Activated CD4-positive, alpha-beta T cell treated with anti-CD3 and anti-CD28 coated beads, Interleukin-2, Interleukin-6, amounts not matched to agents 100 ng/mL and 50 ng/mL, durations not matched to agents 16 hours and 8 hours (primary cell): ENCODE measurements around the gene FUT4.
"Not testable (repeated sequence)": the region's sequence is repeated elsewhere in the genome, so short reads cannot be mapped to it uniquely, and the experiment has no call there.

Experiments
- DNase-seq: peaks from one replicate; pipeline ENCODE4 v3.0.0-alpha.2; 2020

The FUT4 gene

DNA sequence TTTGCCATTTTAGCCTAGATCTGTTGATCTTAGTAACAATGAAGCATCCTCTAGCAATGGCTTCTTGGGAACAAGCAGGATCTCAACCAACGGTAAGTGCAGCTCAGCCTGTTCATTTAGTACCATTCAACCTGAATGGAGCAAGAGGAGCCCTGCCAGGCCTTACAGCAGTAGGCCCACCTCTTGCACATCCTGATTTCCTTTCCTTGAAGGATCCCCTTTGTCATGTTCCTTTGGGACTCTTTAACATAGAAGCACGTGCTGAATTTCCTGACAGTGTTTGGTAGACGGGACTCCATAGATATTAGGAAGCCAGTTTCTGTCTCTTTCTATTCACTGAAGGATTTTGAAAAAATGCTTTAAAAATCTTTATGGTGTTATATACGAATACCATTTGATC lies 25.0 kb downstream of the FUT4 start:
- no peak for DNase-seq

DNA sequence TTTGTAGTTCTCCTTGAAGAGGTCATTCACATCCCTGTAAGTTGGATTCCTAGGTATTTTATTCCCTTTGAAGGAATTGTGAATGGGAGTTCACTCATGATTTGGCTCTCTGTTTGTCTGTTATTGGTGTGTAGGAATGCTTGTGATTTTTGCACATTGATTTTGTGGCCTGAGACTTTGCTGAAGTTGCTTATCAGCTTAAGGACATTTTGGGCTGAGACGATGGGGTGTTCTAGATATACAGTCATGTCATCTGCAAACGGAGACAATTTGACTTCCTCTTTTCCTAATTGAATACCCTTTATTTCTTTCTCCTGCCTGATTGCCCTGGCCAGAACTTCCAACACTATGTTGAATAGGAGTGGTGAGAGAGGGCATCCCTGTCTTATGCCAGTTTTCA lies 29.3 kb downstream of the FUT4 start:
- not testable (repeated sequence) for DNase-seq

DNA sequence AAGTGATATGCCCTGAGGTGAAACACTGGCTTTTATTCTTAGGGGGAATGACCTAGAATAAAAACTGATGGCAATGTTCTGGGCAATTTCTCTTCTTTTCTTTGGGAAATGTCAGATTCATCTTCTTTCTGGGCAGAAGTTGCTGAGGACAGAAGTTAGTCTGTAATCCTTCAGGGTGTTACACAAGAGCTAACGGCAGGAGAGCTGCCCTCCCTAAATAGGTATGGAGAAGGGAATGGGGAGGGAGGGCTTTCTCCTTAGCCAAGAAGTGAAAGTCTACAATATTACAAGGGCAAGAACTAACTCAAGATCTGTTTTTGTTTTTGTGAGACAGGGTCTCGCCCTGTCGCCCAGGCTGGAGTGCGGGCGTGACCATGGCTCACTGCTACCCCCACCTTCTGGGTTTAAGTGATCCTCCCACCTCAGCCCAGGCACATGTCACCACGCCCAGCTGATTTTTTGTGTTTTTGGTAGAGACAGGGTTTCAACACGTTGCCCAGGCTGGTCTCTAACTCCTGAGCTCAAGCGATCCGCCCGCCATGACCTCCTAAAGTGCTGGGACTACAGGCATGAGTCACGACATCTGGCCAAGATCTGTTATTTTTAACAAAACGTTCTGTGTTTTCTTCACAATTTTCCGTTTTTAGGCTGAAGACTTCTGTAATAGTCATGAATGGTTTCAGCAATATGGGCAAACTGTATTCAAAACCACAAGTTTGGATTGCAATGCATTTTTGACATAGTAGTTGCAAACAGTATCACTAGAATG lies 30.7 kb downstream of the FUT4 start:
- DNase-seq: no peak

DNA sequence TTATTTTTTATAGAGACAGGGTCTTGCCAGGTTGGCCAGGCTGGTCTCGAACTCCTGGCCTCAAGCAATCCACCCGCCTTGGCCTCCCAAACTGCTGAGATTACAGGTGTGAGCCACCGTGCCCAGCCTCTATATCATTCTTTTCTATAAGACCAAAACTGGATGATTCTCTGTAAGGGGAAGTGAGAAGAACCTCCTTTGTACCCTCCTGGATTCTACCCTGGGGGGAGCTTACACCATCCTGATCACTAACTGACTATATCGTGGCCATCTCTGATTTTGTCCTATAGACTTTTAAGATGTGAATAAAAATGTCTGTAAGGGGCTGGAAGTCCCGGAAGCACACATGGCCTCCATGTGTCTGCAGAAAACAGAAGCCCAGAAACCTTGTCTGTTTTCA lies 32.6 kb downstream of the FUT4 start:
- no peak for DNase-seq

DNA sequence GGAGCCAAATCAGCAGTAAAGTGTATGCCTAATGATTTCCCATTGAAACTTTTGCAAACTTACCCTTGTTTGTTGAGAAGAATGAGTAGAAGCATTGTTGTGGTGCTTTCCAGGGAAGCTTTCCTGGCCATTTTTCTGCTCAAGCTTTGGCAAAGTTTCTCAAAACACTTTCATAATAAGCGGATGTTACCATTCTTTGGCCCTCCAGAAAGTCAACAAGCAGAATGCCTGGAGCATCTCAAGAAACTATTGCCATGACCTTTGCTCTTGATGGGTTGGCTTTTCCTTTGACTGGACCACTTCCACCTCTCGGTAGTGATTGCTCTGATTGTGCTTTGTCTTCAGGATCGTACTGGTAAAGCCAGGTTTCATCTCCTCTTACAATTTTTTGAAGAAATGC lies 34.1 kb downstream of the FUT4 start:
- DNase-seq: no peak

DNA sequence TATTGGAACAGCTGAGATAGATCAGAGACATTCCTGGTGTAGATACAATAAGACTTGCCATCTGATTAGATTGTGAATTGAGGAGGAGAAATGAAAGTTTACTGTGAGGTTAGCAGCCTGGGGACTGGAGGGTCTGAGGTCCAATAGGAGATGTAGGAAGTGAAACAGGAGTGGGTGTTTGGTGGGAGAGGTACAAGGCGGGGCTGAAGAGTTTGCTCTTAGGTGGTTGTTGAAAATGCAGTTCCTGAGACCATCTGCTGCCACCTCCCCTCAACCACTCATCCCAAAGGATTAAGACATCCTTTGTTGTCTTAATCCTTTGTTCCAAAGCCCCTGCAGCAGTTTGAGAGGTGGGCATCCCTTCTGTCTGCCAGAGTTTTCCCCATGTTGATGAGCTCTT lies 38.2 kb downstream of the FUT4 start:
- DNase-seq: no peak

DNA sequence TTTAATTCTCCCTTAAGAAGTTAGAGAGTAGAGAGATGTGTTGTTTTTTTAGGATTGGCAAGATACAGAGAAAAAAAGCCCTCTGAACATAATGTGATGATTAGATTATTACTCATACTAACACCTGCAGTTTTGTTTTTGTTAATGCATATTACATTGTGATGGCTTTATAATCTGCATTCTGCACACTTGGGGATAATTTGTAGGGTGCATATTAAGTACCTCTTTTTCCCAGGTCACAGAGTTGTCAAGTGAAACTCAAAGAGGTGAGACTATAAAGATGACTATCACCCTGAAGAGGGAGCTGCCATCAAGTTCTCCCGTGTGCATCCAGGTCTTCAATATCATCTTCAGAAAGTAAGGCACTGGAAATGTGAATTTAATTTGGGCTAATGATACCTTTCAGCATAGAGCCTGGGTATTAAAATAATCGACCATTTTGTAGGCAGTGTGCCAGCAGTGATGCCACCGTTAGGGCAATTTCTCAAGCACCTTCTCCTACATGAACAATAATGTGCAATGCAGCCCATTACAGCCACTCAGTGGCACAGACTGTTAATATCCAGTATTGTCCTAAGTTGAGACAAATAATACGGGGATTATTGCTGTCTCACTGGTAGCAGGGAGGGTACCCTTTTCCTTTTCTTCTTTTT lies 39.6 kb downstream of the FUT4 start:
- no peak for DNase-seq

DNA sequence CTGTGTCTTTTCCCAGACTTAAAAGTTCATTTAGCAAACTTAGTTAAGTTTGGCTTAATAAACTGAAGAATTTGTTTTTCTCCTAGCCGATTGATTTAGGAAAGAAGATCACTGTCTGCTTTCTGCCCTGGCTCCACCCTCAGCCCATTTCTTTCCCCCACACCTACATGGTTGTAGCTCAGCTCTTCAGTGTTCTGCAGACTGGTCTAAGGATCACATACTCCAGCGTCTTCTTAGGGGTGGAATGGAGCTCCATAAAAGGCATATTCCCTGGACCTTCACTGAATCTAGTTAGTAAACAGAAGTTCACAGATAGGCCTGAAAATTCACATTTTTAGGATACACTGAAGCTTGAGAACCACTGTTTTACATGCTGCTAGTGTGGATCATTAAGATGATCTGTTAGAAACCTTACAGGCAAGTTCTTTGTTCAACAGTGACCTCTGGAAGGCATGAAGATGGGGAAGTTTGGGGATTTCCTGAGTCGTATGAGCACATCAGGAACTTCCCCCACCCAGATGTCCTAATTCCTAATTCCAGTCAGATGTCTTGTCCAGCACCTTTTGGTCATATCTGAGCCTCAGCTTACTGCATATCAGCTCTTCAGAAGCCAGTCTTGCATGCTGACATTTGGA lies 40.3 kb downstream of the FUT4 start:
- DNase-seq: no peak

DNA sequence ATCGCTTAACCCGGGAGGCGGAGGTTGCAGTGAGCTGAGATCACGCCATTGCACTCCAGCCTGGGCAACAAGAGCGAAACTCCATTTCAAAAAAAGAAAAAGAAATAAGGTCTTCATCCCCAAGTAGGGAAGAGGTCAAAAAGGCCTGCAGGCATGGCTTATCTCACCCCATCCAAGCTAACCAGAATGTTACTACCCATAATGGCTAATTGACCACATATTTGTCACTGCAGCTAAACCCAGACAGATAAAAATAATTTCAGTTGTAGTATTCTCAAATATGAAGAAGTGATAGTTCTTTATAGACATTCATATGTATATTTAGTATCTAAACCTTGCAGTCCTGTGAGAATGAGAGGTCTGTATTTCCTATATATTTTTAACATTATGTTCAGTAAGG lies 41.3 kb downstream of the FUT4 start:
- DNase-seq: no peak

DNA sequence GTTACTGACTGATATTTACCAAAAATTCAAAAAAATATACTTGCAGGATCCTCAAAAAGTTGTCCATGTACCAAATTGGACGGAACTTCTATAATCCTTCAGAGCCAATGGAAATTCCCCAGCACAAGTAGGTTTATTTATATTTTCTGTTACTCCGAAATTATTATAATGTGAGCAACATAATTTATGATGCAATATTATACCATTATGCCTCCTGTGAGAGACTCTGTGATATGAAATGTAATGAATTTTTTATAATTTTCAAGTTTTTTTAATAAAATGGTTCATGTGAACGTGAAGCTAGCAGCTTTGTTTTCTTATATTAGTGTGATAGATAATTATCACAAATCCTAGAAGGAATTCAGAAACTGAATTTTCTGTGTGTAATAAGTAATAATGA lies 41.7 kb downstream of the FUT4 start:
- no peak for DNase-seq

DNA sequence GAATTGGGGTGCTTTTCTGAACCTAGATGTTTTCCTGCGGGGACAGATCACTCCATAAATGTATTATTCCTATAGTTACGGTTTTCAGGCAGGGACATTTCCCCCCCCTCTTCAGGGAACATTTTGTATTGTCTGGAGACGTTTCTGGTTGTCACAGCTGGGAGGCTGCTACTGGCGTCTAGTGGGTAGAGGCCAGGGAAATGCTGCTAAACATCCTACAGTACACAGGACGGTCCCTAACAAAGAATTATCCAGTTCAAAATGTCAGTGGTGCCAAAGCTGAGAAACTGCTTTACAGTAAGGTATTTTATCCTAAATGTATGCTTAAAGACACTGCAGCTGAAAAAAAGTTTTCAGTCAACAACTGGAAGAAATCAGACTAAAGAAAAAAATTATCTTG lies 42.8 kb downstream of the FUT4 start:
- DNase-seq: no peak

DNA sequence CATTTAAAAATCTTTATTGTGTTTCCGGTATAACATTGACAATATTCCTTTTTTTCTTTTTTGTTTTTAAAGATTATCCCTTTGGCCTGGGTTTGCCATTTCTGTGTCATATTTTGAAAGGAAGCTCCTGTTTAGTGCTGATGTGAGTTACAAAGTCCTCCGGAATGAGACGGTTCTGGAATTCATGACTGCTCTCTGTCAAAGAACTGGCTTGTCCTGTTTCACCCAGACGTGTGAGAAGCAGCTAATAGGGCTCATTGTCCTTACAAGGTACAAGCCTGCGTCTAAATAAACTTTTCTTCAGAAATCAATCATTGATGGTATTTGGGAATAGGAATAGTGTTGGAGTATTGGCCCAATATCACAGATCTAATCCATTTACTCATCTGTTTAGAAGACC lies 43.3 kb downstream of the FUT4 start:
- no peak for DNase-seq

DNA sequence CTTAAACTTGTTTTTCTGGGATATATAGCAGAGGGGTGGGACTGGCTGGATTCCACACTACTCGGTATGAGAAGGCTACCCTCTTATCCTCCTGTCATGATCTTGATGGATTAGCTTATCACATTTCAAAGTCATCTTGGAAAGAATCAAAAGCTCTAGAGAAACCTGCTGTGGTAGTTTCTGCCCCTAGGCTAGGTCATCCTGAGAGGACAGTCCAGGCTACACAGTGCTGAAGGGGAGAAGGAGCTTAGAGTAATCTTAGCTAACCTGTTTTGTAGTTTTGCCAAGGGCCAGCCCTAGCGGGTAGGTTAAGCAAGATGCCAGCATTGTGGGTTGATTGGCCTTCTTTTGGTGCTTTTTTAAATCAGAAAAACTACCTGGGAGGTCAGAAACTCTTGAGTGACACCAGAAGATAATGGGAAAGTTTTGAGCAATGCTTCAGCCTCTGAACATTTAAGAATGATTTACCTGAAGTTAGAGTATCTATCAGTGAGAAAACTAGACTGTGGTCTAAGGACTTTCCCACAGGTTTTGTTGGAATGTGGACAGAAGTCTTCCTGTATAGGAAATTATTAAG lies 44.7 kb downstream of the FUT4 start:
- no peak for DNase-seq

DNA sequence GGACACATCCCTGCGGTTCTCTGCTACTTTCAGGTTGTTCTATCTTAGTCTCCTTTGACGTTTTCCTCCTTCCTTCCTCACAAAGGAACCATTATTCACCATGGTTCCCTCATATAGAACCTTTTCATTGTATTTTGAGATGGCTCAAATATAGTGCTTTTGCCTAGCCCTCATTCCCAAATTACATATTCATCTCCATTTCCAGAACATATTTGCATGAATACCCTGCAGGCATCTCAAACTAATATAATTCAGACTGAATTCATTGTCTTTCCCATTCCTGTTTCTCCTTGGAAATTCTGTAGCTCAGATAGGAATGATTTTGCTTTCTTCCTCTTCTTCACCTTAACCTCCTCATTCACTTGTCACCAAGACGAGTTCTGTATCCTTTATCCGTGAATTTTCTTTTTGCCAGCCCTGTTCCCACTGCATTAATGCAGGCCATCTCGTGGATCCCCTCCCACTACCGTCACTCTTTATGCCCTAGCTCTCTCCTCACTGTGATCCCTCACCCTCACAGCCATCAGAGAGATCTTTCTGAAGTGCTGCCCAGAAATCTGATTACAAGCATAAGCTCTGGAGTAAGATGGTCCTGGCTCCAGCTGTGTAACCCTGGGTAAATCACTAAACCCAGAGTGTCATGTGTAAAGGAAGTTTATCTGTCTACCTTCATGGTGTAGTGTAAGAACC lies 46.8 kb downstream of the FUT4 start:
- no peak for DNase-seq

DNA sequence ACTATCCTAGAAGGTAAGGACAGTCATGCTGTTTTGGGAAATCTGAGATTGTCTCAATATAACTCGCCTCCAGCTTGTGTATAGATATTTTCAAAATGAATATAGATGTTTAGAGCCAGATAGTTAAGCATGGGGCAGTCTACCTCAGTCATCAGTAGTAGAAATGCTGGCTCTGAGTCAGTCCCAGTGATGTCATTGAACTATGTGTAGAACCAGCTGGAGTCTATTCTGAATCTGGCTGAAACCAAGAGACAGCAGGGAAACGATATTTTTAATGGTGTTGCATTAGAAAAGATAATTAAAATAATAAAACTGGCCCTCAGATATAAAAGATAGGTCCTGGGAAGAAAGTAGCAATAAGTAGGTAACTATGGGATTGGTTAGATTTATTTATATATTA lies 49.3 kb downstream of the FUT4 start:
- no peak for DNase-seq

DNA sequence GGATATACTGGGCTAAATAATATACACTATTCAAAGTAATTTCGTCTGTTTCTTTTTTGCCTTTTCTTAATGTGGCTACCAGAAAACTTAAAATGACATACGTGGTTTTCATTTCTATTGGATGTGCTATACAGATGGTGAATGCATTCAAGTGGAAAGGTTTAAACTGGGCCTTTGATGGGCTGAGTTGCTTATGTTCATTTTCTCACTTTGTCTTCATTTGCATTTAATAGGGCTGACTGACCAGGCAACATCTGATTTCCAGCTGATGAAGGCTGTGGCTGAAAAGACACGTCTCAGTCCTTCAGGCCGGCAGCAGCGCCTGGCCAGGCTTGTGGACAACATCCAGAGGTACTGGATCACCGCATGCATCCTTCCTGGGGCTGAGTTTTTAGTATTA lies 51.4 kb downstream of the FUT4 start:
- no peak for DNase-seq

DNA sequence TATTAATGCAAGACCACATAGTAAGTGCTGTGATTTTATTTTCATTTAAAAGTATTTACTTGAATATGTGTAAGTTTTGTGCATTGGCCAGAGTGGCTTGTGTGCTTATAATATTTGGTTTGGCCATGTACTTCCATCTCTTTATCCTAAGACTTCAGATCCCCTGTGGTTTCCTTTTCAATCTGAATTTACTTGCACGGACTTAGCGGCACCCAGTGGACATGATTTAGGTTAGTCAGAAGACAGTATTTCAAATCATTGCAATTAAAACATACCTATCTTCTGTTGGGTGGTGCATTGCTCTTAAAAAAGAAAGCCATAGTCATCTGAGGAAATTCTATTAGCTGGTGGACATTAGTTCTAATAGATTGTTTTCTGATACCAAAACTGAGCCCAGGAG lies 54.2 kb downstream of the FUT4 start:
- no peak for DNase-seq
